Endothelial cell of umbilical vein (primary cell): Measurements from ENCODE around the gene EIF5B.

Experiments used
- CTCF ChIP-seq, 2 donors: IDR thresholded peaks; 1 replicate in 1 of 2; 2 replicates in 1 of 2; pipeline ENCODE4 v1.5.1; 2011; ENCODE audit warnings: low read length in 2 of 2, mild to moderate bottlenecking in 2 of 2, moderate library complexity in 2 of 2, control low read depth in 1 of 2, inconsistent platforms in 1 of 2, low read depth in 1 of 2; ENCODE audit not compliant: insufficient read depth in 1 of 2; ENCODE audit errors: extremely low read depth in 1 of 2
- EZH2 ChIP-seq: IDR thresholded peaks from 2 replicates; pipeline ENCODE4 v1.6.1; 2012; ENCODE audit warnings: borderline replicate concordance, low read depth, mild to moderate bottlenecking, moderate library complexity, low read length, inconsistent platforms; ENCODE audit not compliant: severe bottlenecking
- FOS ChIP-seq: IDR thresholded peaks from 2 replicates; pipeline ENCODE4 v1.6.1; 2011; ENCODE audit warnings: mild to moderate bottlenecking, low read length, moderate library complexity, borderline replicate concordance; ENCODE audit not compliant: insufficient read depth
- GATA2 ChIP-seq: IDR thresholded peaks from 2 replicates; pipeline ENCODE4 v1.7.0; 2011; ENCODE audit warnings: low read depth, mild to moderate bottlenecking, moderate library complexity, mixed read lengths, low read length; ENCODE audit not compliant: insufficient read length, insufficient read depth
- JUN ChIP-seq: IDR thresholded peaks from 2 replicates; pipeline ENCODE4 v1.6.1; 2011; ENCODE audit warnings: borderline replicate concordance, low read depth; ENCODE audit not compliant: insufficient read length, insufficient read depth
- MAX ChIP-seq: IDR thresholded peaks from 2 replicates; pipeline ENCODE4 v1.6.1; 2011; ENCODE audit not compliant: insufficient read depth, insufficient read length
- MYC ChIP-seq: IDR thresholded peaks from one replicate; pipeline ENCODE4 v1.6.1; 2011; ENCODE audit warnings: mild to moderate bottlenecking, low read depth, low read length
- POLR2A ChIP-seq: IDR thresholded peaks from 2 replicates; pipeline ENCODE4 v1.6.1; 2012; ENCODE audit warnings: low read depth, mild to moderate bottlenecking, control low read depth, low read length
- POLR2AphosphoS5 ChIP-seq: IDR thresholded peaks from 2 replicates; pipeline ENCODE4 v1.6.1; 2012; ENCODE audit warnings: low read depth, mild to moderate bottlenecking, control low read depth, low read length, moderate library complexity; ENCODE audit not compliant: insufficient read depth

- TF ChIP-seq CTCF (IDR thresholded peaks at IDR 0.05; ENCODE audit: extremely low read depth in 1 of 2, insufficient read depth in 1 of 2, low read depth in 1 of 2, low read length in 2 of 2) (no peak), POLR2AphosphoS5 (no peak), POLR2A (no peak), MAX (no peak), EZH2 (no peak), JUN (no peak), MYC (no peak), FOS (no peak), GATA2 (no peak)
Measured at GRCh38 chr2:99376254-99376864, 39.2 kb downstream of the EIF5B start.
